ENCODE results near the gene KXD1. TPM values are rescaled to one million over a fixed set of nuclear protein-coding genes. Genes with fewer than 3 reads are reported as not detected.

The KXD1 gene
- total and polyA plus RNA-seq, 4 donors: 51.3 to 117 (median 74.8) TPM

DNA sequence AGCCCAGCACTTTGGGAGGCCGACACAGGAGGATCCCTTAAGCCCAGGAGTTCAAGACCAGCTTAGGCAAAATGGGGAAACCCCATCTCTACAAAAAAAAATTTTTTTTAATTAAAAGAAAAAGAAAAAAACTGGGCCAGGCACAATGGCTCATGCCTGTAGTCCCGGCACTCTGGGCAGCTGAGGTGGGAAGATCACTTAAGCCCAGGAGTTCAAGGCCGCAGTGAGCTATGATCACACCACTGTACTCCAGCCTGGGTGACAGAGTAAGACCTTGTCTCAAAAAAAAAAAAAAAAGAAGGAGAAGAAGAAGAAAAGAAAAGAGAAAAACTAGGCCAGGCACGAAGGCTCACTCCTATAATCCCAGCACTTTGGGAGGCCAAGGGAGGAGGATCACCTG is 40.1 kb upstream of the KXD1 start:
- Histone ChIP-seq H3K27ac (ENCODE audit: low read depth in 1 of 2, low read length in 1 of 2) (no peak overlapping the region), H3K4me1 (ENCODE audit: control insufficient read depth in 5 of 5, insufficient read depth in 5 of 5, low read length in 5 of 5) (peaks cover 11 to 30% (median 15%) of the 10 kb centered on the region in 5 donors), H3K9ac (ENCODE audit: insufficient read depth in 1 of 2, low read length in 2 of 2) (no peak overlapping the region), H3K27me3 (ENCODE audit: control insufficient read depth in 3 of 3, insufficient read depth in 3 of 3, low read length in 2 of 3) (no peaks in the 10 kb centered on the region), H3K36me3 (ENCODE audit: control insufficient read depth in 4 of 4, insufficient read depth in 4 of 4, low read length in 4 of 4) (no peaks in the 10 kb centered on the region), H3K9me3 (ENCODE audit: control insufficient read depth in 4 of 4, insufficient read depth in 3 of 4, low read length in 3 of 4) (no peaks in the 10 kb centered on the region), H3K4me3 (no peak overlapping the region)
- no peak for DNase-seq
- WGBS, 2 donors: 94 to 100% methylated on average over 4 of the region's 4 CpGs
- TF ChIP-seq, protein P1, sequence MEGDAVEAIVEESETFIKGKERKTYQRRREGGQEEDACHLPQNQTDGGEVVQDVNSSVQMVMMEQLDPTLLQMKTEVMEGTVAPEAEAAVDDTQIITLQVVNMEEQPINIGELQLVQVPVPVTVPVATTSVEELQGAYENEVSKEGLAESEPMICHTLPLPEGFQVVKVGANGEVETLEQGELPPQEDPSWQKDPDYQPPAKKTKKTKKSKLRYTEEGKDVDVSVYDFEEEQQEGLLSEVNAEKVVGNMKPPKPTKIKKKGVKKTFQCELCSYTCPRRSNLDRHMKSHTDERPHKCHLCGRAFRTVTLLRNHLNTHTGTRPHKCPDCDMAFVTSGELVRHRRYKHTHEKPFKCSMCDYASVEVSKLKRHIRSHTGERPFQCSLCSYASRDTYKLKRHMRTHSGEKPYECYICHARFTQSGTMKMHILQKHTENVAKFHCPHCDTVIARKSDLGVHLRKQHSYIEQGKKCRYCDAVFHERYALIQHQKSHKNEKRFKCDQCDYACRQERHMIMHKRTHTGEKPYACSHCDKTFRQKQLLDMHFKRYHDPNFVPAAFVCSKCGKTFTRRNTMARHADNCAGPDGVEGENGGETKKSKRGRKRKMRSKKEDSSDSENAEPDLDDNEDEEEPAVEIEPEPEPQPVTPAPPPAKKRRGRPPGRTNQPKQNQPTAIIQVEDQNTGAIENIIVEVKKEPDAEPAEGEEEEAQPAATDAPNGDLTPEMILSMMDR (IDR thresholded peaks at IDR 0.05; ENCODE audit: control extremely low read depth, extremely low read depth): no peak
- no peak for ATAC-seq (ENCODE audit: insufficient read depth, low FRiP score)

DNA sequence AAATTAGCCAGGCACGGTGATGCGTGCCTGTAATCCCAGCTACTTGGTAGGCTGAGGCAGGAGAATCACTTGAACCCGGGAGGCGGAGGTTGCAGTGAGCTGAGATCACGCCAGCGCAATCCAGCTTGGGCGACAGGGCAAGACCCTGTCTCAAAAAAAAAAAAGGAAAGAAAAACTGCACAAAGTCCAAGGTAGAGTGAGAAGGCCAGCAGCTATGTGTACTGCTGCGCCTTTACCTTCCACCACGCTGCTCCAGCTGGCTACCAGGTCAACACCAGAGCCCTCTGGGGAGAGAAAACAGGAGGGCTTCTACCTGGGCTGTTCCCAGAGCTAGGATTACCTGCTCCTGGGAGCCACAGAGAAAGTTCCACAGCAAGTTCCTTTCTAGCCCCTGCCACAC is 39.0 kb upstream of the KXD1 start:
- Histone ChIP-seq H3K9ac (ENCODE audit: insufficient read depth in 1 of 2, low read length in 2 of 2) (no peak overlapping the region), H3K9me3 (ENCODE audit: control insufficient read depth in 4 of 4, insufficient read depth in 3 of 4, low read length in 3 of 4) (no peaks in the 10 kb centered on the region), H3K36me3 (ENCODE audit: control insufficient read depth in 4 of 4, insufficient read depth in 4 of 4, low read length in 4 of 4) (no peaks in the 10 kb centered on the region), H3K27ac (ENCODE audit: low read depth in 1 of 2, low read length in 1 of 2) (peak overlapping the region in 1 of 2 donors; percentile 62), H3K4me1 (ENCODE audit: control insufficient read depth in 5 of 5, insufficient read depth in 5 of 5, low read length in 5 of 5) (peaks cover 11 to 30% (median 15%) of the 10 kb centered on the region in 5 donors), H3K4me3 (no peak overlapping the region), H3K27me3 (ENCODE audit: control insufficient read depth in 3 of 3, insufficient read depth in 3 of 3, low read length in 2 of 3) (no peaks in the 10 kb centered on the region)
- ATAC-seq (ENCODE audit: insufficient read depth, low FRiP score) (no peak), DNase-seq (no peak)
- TF ChIP-seq, protein P1 (IDR thresholded peaks at IDR 0.05; ENCODE audit: control extremely low read depth, extremely low read depth): no peak
- WGBS, 2 donors: 97% methylated on average over 9 of the region's 9 CpGs

DNA sequence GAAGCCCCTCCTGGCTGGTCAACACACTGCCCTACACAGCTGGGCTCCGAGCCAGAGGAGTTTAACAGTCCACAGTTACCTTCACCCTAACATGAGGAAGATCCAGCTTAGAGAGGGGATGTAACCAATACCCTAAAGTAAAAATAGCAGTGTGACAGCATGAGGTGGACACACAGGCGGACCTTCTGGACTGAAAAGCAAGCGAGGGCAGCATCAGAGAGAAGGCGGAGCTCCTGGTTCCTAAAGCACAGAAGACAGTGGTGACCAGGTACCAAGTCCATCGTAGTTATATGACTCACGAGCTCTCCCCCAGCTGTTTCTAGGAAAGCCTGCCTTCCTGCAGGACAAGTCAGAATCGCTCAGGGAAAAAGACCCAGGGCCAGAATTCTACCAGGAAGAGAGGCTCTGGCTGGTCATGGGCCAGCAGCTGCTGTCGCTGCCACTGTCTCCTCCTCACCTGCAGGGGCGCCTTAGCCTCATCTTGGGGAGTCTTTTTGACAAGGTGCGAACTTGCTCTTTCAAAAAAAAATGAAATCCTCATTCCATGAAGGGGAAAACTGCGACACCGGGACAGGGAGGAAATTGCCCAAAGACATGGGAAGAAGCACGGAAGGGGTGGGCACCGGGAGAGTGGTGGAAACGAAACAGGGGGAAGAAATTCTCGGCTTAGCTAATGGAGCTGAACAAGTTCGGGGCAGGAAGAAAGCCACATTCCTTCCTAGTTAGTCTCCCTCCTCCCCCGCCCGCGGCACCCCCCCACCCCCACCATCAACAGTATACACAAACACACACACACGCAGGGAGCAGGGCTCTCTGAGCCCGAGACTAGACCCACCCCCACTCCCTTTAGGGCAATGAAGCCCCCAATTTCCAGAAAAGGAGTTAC is 37.5 kb upstream of the KXD1 start:
- H3K9me3 ChIP-seq (ENCODE audit: control insufficient read depth in 4 of 4, insufficient read depth in 3 of 4, low read length in 3 of 4): no peaks in the 10 kb centered on the region
- H3K4me1 ChIP-seq (ENCODE audit: control insufficient read depth in 5 of 5, insufficient read depth in 5 of 5, low read length in 5 of 5): peaks cover 3 to 21% (median 12%) of the 10 kb centered on the region in 5 donors
- H3K4me3 ChIP-seq: peak overlapping the region; percentile 94
- 10 to 16% methylated on average over 19 to 22 of the region's 22 CpGs for WGBS, 2 donors
- peak overlapping the region; percentile 97 to 99 for H3K27ac ChIP-seq (ENCODE audit: low read depth in 1 of 2, low read length in 1 of 2)
- no peaks in the 10 kb centered on the region for H3K27me3 ChIP-seq (ENCODE audit: control insufficient read depth in 3 of 3, insufficient read depth in 3 of 3, low read length in 2 of 3)
- ATAC-seq (ENCODE audit: insufficient read depth, low FRiP score) (no peak), DNase-seq (peak; percentile 67 to 78 (median 73))
- TF ChIP-seq, protein P1 (IDR thresholded peaks at IDR 0.05; ENCODE audit: control extremely low read depth, extremely low read depth): peak; percentile 55
- no peaks in the 10 kb centered on the region for H3K36me3 ChIP-seq (ENCODE audit: control insufficient read depth in 4 of 4, insufficient read depth in 4 of 4, low read length in 4 of 4)
- peak overlapping the region in 1 of 2 donors; percentile 84 for H3K9ac ChIP-seq (ENCODE audit: insufficient read depth in 1 of 2, low read length in 2 of 2)
